ENCODE measurements around the gene ROPN1L.

The ROPN1L gene

GRCh38 chr5:10448754-10449360 is 7.2 kb downstream of the ROPN1L start:
- no peak overlapping the region for H3K4me3 ChIP-seq (ENCODE audit: low read depth in 1 of 2, low read length in 2 of 2)
- H3K27me3 ChIP-seq (ENCODE audit: control insufficient read depth in 1 of 2, insufficient read depth in 2 of 2, low read length in 2 of 2), result no peaks in the 10 kb centered on the region
- H3K9ac ChIP-seq (ENCODE audit: low read length), result no peak overlapping the region
- H3K4me1 ChIP-seq (ENCODE audit: insufficient read depth, low read length), result peaks cover 3% of the 10 kb centered on the region
- H3K9me3 ChIP-seq (ENCODE audit: low read length), result no peaks in the 10 kb centered on the region
- no peaks in the 10 kb centered on the region for H3K36me3 ChIP-seq (ENCODE audit: insufficient read depth, low read length)
- H3K27ac ChIP-seq (ENCODE audit: low read depth, low read length), result no peak overlapping the region

GRCh38 chr5:10451137-10451824 is 9.6 kb downstream of the ROPN1L start:
- no peaks in the 10 kb centered on the region for H3K36me3 ChIP-seq (ENCODE audit: insufficient read depth, low read length)
- no peaks in the 10 kb centered on the region for H3K27me3 ChIP-seq (ENCODE audit: control insufficient read depth in 1 of 2, insufficient read depth in 2 of 2, low read length in 2 of 2)
- H3K9ac ChIP-seq (ENCODE audit: low read length), result no peak overlapping the region
- no peaks in the 10 kb centered on the region for H3K9me3 ChIP-seq (ENCODE audit: low read length)
- no peak overlapping the region for H3K4me3 ChIP-seq (ENCODE audit: low read depth in 1 of 2, low read length in 2 of 2)
- H3K27ac ChIP-seq (ENCODE audit: low read depth, low read length), result no peak overlapping the region
- H3K4me1 ChIP-seq (ENCODE audit: insufficient read depth, low read length), result peaks cover 3% of the 10 kb centered on the region

GRCh38 chr5:10452768-10453331 is 11.2 kb downstream of the ROPN1L start:
- no peak overlapping the region for H3K9ac ChIP-seq (ENCODE audit: low read length)
- H3K27ac ChIP-seq (ENCODE audit: low read depth, low read length), result no peak overlapping the region

GRCh38 chr5:10453545-10453944 is 11.9 kb downstream of the ROPN1L start:
- no peak overlapping the region for H3K4me3 ChIP-seq (ENCODE audit: low read depth in 1 of 2, low read length in 2 of 2)
- no peak overlapping the region for H3K9ac ChIP-seq (ENCODE audit: low read length)
- H3K27ac ChIP-seq (ENCODE audit: low read depth, low read length), result no peak overlapping the region
- no peaks in the 10 kb centered on the region for H3K27me3 ChIP-seq (ENCODE audit: control insufficient read depth in 1 of 2, insufficient read depth in 2 of 2, low read length in 2 of 2)
- H3K36me3 ChIP-seq (ENCODE audit: insufficient read depth, low read length), result no peaks in the 10 kb centered on the region
- peaks cover 3% of the 10 kb centered on the region for H3K4me1 ChIP-seq (ENCODE audit: insufficient read depth, low read length)
- no peaks in the 10 kb centered on the region for H3K9me3 ChIP-seq (ENCODE audit: low read length)

More at GRCh38 chr5:10452768-10453331, 11.2 kb downstream of the ROPN1L start:
- Histone ChIP-seq H3K4me3 (ENCODE audit: low read depth in 1 of 2, low read length in 2 of 2) (no peak overlapping the region), H3K4me1 (ENCODE audit: insufficient read depth, low read length) (peaks cover 3% of the 10 kb centered on the region), H3K36me3 (ENCODE audit: insufficient read depth, low read length) (no peaks in the 10 kb centered on the region), H3K27me3 (ENCODE audit: control insufficient read depth in 1 of 2, insufficient read depth in 2 of 2, low read length in 2 of 2) (no peaks in the 10 kb centered on the region), H3K9me3 (ENCODE audit: low read length) (no peaks in the 10 kb centered on the region)

GRCh38 chr5:10454591-10455276 is 13.1 kb downstream of the ROPN1L start:
- Histone ChIP-seq H3K9ac (ENCODE audit: low read length) (no peak overlapping the region), H3K27me3 (ENCODE audit: control insufficient read depth in 1 of 2, insufficient read depth in 2 of 2, low read length in 2 of 2) (no peaks in the 10 kb centered on the region), H3K9me3 (ENCODE audit: low read length) (no peaks in the 10 kb centered on the region), H3K4me1 (ENCODE audit: insufficient read depth, low read length) (peaks cover 3% of the 10 kb centered on the region), H3K27ac (ENCODE audit: low read depth, low read length) (no peak overlapping the region), H3K4me3 (ENCODE audit: low read depth in 1 of 2, low read length in 2 of 2) (no peak overlapping the region), H3K36me3 (ENCODE audit: insufficient read depth, low read length) (no peaks in the 10 kb centered on the region)

GRCh38 chr5:10455277-10455670 is 13.6 kb downstream of the ROPN1L start:
- Histone ChIP-seq H3K27ac (ENCODE audit: low read depth, low read length) (no peak overlapping the region), H3K4me3 (ENCODE audit: low read depth in 1 of 2, low read length in 2 of 2) (no peak overlapping the region), H3K4me1 (ENCODE audit: insufficient read depth, low read length) (peaks cover 4% of the 10 kb centered on the region), H3K9me3 (ENCODE audit: low read length) (no peaks in the 10 kb centered on the region), H3K9ac (ENCODE audit: low read length) (no peak overlapping the region), H3K27me3 (ENCODE audit: control insufficient read depth in 1 of 2, insufficient read depth in 2 of 2, low read length in 2 of 2) (no peaks in the 10 kb centered on the region), H3K36me3 (ENCODE audit: insufficient read depth, low read length) (no peaks in the 10 kb centered on the region)

- H3K4me1 ChIP-seq (ENCODE audit: insufficient read depth, low read length), result peaks cover 7% of the 10 kb centered on the region
- H3K4me3 ChIP-seq (ENCODE audit: low read depth in 1 of 2, low read length in 2 of 2), result no peak overlapping the region
- H3K27ac ChIP-seq (ENCODE audit: low read depth, low read length), result no peak overlapping the region
Measured at GRCh38 chr5:10456583-10457420, 15.1 kb downstream of the ROPN1L start.

GRCh38 chr5:10457682-10458574 is 16.2 kb downstream of the ROPN1L start:
- Histone ChIP-seq H3K27me3 (ENCODE audit: control insufficient read depth in 1 of 2, insufficient read depth in 2 of 2, low read length in 2 of 2) (no peaks in the 10 kb centered on the region), H3K9ac (ENCODE audit: low read length) (no peak overlapping the region), H3K4me1 (ENCODE audit: insufficient read depth, low read length) (peaks cover 7% of the 10 kb centered on the region), H3K4me3 (ENCODE audit: low read depth in 1 of 2, low read length in 2 of 2) (no peak overlapping the region), H3K27ac (ENCODE audit: low read depth, low read length) (no peak overlapping the region), H3K9me3 (ENCODE audit: low read length) (no peaks in the 10 kb centered on the region), H3K36me3 (ENCODE audit: insufficient read depth, low read length) (no peaks in the 10 kb centered on the region)

More at GRCh38 chr5:10456583-10457420, 15.1 kb downstream of the ROPN1L start:
- Histone ChIP-seq H3K9ac (ENCODE audit: low read length) (no peak overlapping the region), H3K27me3 (ENCODE audit: control insufficient read depth in 1 of 2, insufficient read depth in 2 of 2, low read length in 2 of 2) (no peaks in the 10 kb centered on the region), H3K9me3 (ENCODE audit: low read length) (no peaks in the 10 kb centered on the region), H3K36me3 (ENCODE audit: insufficient read depth, low read length) (no peaks in the 10 kb centered on the region)

GRCh38 chr5:10459080-10460055 is 17.7 kb downstream of the ROPN1L start:
- no peak overlapping the region for H3K27ac ChIP-seq (ENCODE audit: low read depth, low read length)
- peaks cover 3% of the 10 kb centered on the region for H3K4me1 ChIP-seq (ENCODE audit: insufficient read depth, low read length)
- H3K4me3 ChIP-seq (ENCODE audit: low read depth in 1 of 2, low read length in 2 of 2), result no peak overlapping the region
- no peaks in the 10 kb centered on the region for H3K36me3 ChIP-seq (ENCODE audit: insufficient read depth, low read length)
- no peak overlapping the region for H3K9ac ChIP-seq (ENCODE audit: low read length)
- H3K9me3 ChIP-seq (ENCODE audit: low read length), result no peaks in the 10 kb centered on the region
- H3K27me3 ChIP-seq (ENCODE audit: control insufficient read depth in 1 of 2, insufficient read depth in 2 of 2, low read length in 2 of 2), result no peaks in the 10 kb centered on the region

All from muscle layer of colon (tissue), 2 donors.